GM21390 (cell line): Measurements from ENCODE around the gene PALM3.

Experiments used
- ATAC-seq: cut with Tn5 transposase; IDR thresholded peaks from one replicate; pipeline ENCODE4 v1.9.1; 2021; ENCODE audit not compliant: unreplicated experiment

PALM3 gene

DNA sequence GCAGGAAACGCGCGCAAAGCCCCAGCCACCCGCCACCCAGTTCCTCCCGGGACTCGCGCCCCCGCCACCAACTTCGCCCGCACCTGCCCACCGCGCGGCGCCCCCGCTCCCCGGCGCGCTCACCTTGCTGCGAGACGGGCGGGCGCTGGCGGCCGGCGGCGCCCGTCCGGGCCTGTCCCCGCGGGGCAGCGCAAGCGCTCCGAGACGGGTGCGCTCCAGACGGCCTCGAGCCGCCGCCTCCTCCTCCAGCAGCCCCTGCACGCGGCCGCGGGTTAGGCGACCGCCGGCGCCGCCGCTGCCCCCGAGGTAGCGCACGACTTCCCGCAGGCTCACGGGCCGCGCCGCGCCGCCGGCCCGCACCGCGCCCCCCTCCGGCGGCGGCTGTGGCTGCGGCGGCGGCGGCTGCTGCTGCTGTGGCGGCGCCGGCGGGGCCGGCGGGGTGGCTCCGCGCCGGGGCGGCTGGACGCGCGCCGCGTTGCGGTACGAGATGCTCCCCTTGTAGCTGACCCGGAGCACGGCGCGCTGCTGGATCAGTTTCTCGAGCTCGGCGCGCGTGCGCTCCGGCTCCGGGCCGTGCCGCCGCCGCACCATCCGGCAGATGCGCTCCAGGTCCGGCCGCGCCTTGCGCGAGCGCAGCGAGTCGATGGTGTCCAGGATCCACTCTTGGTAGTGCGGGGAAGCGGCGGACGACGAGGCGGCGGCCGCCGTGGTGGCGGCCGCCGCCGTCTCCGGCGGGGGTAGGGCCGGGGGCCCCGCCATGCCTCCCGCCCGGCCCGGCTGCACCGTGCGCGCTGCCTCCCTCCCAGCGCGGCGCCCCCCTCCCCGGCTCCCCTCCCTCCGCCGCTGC is 28.0 kb upstream of the PALM3 start:
- no peak for ATAC-seq

- no peak for ATAC-seq
These were observed 27.5 kb upstream of the PALM3 start for GRCh38 chr19:14089412-14089661.

- ATAC-seq = no peak
These were observed 26.9 kb upstream of the PALM3 start for GRCh38 chr19:14088634-14089411.

DNA sequence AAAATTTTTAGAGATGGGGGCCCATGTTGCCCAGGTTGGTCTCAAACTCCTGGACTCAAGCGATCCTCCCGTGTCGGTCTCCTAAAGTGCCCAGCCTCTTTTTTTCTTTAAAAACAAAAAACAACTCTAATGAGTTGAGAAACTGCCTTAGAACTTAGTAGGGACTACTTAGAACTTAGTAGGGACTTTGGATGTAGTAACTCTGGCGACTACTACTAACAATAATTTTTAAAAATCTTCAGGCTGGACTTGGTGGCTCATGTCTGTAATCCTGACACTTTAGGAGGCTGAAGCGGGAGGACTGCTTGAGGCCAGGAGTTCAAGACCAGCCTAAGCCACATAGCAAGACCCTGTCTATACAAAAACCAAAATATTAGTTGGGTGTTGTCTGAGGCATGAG is 24.2 kb upstream of the PALM3 start:
- ATAC-seq = no peak

DNA sequence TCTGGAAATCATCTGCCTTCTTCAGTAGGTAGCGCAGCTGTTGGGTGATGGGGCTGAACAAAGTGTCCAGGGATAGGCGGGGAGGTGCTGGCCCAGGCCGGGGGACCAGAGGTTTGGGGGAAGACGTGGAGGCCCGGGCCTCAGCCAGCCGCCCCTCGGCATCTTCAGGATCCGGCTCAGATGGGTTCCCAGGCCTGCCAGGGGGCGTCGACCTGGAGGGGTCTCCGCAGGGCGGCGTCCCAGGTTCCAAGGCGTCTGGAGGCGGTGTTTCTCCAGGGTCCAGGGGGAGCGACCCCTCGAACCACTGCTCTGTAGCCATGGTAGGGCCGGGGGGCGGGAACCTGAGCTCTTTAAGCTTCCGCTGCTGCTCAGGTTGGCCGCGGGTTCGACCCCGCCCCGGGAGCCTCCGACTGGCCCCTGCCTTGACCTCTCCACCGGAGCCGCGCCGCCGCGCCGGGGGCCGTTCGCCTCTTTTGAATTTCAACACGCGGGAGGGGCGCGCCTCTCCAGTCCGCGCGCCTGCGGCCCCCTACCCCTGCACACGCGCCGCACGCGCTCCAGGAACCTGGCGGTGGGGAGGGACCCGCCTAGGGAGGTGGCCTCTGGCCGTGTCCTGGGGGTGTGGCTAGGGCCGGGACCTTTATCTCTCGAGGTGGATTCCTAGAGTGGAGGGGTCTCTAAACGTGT is 23.6 kb upstream of the PALM3 start, which contains the start of gene C19orf67:
Gene C19orf67, minus strand, starts transcription at position 475 of the 687 bp plus-strand sequence. Its CDS starts 156 bp downstream, at position 319.
- ATAC-seq = no peak

DNA sequence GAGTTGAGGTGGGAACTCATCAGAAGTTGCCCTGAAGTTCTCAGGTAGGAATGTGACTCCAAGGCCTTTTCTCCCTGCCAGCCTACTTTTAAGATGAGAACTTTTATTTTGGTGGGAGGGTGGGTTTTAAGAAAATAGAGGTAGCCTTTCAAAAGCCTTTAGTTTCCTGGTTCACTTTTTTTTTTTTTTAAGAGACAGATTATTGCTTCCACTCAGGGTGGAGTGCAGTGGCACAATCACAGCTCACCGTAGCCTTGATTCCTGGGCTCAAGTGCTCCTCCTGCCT is 20.7 kb upstream of the PALM3 start:
- ATAC-seq = no peak

- peak; percentile 11 for ATAC-seq
These were observed 20.2 kb upstream of the PALM3 start for GRCh38 chr19:14081797-14082674.

DNA sequence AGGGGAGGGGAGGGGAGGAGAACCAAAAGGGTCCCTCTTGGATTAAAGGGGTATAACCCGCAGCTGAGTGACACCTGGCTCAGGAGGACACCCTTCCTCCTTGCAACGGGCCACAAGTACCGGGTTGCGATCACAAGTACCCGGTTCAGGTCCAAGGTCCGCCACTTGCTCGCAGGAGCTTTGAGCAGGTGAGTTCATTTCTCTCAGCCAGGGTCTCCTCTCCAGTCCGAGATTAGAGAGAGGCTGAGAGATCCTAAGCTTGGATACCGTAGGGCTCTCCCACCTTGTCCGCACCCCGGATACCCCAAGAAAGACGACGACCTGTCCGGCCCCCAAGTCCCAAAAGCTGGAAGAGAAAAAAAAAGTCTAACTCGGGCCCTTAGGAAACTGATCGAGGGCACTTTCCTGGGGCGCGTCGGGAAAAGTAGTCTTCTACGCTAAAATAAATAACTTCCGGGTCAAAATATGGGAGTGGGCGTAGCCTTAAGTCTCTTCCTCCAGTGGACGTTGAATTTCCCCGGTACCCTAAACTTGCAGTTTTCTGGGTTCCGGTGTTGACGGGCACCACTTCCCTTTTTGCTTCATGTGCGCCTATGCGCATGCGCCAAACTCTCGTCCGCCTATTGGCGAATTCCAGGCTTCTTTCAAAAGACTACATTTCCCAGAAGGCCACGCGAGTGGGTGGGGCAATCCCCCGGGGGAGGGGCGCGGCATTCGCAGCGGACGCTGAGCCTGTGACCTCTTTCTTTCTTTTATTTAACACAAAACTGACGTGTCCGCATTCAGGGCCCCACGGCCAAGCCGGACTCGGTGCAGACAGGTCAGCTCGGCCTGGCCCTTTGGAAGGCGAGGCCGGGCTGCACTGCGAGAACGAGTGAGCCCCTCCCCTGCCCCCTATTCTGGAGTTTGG is 19.3 kb upstream of the PALM3 start:
- peak; percentile 65 for ATAC-seq

DNA sequence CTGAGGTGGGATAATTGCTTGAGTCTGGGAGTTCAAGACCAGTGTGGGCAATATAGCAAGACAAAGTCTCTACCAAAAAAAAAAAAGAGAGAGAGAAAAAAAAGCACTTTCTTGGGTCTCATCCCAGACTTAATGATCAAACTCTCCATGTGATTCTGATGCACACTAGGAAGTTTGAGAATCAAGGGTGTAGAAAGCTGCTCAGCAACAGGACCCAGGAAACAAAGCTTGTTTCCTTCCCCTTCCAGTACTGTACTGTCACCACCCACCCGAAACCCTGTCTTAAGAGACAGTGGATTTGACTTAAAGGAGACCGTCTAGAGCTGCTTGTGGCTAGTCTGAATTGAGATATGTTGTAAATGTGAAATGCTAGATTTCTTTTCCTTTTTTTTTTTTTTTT is 16.5 kb upstream of the PALM3 start:
- ATAC-seq = no peak

GRCh38 chr19:14073925-14074838 is 12.3 kb upstream of the PALM3 start:
- ATAC-seq = no peak

GRCh38 chr19:14073261-14073924 is 11.5 kb upstream of the PALM3 start:
- ATAC-seq = peak; percentile 50

DNA sequence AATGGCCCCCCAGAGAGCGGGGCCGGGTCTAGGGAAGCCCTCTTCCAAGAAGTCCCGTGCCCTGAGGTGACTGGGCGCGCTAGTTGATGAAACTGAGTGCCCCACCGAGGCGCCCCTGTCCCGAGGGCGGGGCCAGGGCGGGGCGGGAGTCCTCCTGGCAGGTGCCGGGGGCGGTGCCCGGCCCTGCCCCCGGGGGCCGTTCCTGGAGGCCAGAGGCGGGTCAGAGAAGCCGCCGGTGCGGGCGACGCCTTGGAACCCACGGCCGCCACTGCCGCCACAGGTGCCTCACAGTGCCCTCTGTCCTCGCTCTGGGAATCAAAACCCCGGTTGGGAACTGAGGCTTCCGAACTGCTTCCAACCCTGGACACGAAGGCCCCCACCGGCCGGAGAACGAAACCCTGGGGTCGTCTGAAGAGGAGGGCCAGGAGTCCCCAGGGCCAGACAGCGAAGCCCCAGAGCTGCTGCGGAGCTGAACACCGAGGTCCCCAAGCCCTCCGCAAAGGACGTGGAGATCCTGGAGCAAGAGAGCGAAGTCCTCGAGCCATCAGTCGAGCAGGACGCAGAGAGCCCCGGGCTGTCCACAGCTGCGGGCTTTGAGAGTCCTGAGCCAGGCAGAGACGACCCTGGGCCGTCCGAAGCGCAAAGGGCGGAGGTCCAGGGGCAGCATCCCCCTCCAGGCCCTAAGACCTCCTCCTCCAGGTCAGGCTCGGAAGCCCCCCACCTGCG is 10.8 kb upstream of the PALM3 start, which contains the start of gene MISP3:
Gene MISP3, plus strand, starts transcription at position 252 of the 726 bp plus-strand sequence. CDS start 524 bp downstream, outside the sequence.
- ATAC-seq = peak; percentile 3

GRCh38 chr19:14070268-14071050 is 8.6 kb upstream of the PALM3 start:
- no peak for ATAC-seq

- ATAC-seq = no peak
These were observed 4.3 kb upstream of the PALM3 start for GRCh38 chr19:14066134-14066533.

DNA sequence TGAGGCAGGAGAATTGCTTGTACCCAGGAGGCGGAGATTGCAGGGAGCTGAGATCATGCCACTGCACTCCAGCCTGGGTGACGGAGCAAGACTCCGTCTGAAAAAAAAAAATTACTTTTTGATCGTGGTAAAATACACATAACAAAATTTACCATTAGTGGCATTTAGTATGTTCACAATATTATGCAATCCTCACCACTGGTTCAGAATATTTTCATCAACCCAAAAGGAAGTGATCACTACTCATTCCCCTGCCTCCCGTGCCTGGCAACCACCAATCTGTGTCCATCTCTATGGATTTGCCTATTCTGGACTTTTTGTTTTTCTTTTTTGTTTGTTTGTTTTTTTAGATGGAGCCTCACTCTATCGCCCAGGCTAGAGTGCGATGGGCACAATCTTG is 1.2 kb upstream of the PALM3 start:
- ATAC-seq = no peak

DNA sequence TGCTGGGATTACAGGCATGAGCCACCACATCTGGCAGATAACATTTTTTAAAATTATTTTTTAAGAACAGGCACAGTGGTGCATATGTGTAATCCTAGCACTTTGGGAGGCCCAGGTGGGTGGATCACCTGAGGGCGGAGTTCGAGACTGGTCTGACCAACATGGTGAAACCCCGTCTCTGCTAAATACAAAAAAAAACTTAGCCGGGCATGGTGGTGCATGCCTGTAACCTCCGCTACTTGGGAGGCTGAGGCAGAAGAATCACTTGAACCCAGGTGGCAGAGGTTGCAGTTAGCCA is 631 bp upstream of the PALM3 start:
- no peak for ATAC-seq
